Measurements from ENCODE around the gene PRKACA.

The PRKACA gene

DNA sequence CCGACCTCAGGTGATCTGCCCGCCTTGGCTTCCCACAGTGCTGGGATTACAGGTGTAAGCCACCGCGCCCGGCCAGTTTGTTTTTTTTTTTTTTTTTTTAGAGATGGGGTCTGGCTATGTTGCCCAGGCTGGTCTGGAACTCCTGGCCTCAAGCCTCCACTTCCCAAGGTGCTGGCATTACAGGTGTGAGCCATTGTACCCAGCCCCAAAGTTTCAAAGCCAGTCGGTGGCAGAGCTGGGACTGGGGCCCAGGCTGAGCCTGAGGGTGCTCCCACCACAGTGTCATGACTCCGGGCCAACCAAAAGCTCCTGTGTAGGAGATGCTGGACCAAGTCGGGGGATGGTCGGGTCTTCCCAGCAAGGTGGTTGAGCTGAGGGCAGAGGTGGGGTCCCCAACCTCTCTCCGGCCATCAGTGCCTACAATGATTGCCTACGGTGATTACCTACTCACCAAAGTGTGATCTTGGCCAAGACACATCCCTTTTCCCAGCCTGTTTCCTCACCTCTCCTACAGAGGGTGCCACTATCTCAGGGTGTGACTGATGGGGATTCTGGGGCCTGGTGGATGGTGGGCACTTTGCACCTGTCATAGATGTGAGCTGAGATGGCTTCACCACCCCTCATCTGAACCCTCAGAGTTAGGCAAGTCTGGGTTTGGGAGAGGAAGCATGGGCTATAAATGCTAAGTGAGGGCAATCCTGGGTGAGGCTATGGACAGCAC lies 21.1 kb downstream of the PRKACA start:
- FAIRE-seq (peak; percentile 57), DNase-seq (ENCODE audit: insufficient read length, low spot score) (no peak)

- no peak for DNase-seq (ENCODE audit: insufficient read length, low spot score)
- no peak for FAIRE-seq
Observed at GRCh38 chr19:14094854-14095253, 22.7 kb downstream of the PRKACA start.

- DNase-seq (ENCODE audit: insufficient read length, low spot score) (no peak), FAIRE-seq (no peak)
Observed at GRCh38 chr19:14093117-14093823, 24.3 kb downstream of the PRKACA start.

DNA sequence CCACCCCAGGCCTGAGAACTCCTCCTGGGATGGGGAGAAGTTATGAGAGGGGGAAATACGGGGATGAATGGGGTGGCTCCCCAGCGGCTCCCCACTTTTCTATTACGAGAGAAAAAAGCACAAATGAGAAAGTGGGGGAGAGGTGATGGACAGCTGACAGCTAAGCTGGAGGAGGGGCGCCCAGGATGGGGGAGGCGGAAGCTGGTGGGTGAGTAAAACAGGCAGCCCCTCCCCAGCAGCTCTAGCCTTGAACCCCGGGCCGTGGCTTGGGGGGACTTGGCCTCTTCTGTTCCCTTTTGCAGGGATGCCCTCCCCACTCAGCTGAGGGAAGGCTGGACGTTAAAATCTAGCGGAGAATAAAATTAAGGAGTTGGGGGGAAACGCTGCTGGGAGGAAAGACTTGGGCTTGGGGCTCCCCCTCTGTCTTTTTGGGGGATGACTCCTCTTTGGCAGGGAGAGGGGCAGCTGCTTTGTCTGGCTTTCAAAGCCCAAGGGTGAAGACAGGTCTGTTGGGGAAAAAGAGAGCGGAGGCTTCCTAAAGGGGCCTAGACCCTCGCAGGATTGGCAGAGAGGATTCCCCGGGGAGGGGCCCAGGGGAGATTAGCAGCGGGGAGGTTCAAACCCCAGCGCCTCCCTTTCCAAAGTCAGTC lies 25.6 kb downstream of the PRKACA start:
- no peak for DNase-seq (ENCODE audit: insufficient read length, low spot score)
- no peak for FAIRE-seq

DNA sequence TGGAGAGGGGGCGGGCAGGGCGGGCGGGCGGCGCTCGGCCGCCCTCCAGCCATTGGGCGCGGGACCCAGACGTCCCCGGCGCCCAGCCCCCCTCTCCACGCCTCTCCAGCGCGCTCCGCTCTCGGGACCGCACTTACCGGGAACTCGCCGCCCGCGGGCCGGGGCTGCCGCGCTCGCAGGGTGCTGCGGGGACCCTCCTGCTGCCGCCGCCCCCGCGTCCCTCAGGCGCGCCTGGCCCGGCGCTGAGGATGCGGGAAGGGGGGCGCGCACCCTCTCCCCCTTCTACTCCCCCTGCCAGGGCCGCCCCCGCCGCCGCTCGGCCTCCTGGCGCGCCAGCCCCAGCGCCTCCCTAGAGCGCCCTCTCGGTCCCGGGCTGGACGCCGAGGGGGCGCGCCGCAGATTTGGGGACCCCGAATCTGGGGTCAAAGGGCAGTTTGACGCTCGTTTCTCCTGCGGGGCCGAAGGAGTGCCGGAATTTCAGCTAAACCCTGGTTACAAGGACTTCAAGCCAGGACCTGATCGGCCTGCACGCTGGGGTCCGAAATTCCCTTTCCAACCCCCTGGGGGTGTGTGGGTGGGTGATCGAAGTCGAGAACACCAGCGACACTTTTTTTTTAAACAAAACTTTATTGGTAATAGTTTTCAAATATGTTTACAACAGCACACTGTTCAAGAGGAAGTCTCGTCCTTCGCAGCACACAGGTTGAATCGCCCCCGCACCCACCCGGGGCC lies 26.3 kb downstream of the PRKACA start:
- FAIRE-seq (no peak), DNase-seq (ENCODE audit: insufficient read length, low spot score) (peak; percentile 80)

GRCh38 chr19:14090509-14091080 lies 27.0 kb downstream of the PRKACA start, which contains the start of gene SAMD1:
SAMD1 (minus strand) TSS chr19:14090751.
- no peak for FAIRE-seq
- DNase-seq (ENCODE audit: insufficient read length, low spot score), result peak; percentile 80

GRCh38 chr19:14089662-14090508 lies 27.7 kb downstream of the PRKACA start:
- no peak for FAIRE-seq
- peak; percentile 34 for DNase-seq (ENCODE audit: insufficient read length, low spot score)

DNA sequence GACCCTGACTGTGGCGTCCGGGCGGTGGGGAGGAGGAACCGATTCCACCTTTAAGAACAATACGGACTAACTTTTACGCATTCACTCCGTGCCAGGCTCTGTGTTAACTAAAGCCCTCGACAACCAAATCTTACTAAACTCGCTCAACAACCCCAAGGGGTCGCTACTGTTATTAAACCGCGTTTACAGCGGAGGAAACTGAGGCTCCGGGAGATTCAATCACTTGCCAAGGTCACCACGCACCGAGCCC lies 28.2 kb downstream of the PRKACA start:
- no peak for FAIRE-seq
- no peak for DNase-seq (ENCODE audit: insufficient read length, low spot score)

DNA sequence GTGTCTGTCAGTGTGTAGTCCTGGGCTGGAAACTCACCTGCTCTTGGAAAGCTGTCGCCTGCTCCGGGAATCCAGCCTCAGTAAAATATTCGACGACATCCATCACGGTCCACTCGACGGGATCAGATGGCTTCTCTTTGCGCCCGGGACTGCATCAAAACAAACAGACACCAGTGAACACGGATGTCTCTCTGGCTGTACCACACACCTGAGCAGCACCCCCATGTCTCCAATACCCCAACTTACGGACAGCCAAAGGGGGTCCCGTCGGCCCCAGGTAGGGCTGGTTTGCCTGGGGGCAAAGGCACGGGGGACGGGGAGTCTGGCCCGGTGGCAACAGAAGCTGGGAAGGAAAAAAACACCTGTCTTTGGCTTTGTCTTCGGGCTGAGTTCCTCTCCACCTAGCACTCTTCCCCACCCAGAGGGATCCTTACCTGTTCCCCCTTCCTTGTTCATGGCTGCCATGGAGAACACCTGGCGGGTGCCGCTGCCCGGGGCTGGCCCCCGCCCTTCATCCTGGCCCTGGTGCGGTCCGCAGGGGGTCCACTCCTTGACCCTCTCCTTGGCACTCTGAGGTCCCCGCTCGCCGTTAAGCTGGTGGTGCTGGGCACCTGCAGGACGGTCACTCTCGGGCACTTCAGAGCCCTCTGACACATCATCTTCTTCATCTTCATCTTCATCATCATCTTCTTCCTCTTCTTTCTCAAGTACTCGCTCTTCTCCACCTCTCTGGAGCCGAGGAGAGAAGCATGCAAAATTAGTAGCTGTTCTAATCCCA lies 28.7 kb downstream of the PRKACA start:
- DNase-seq (ENCODE audit: insufficient read length, low spot score), result no peak
- no peak for FAIRE-seq

GRCh38 chr19:14086098-14086497 lies 31.5 kb downstream of the PRKACA start:
- FAIRE-seq (no peak), DNase-seq (ENCODE audit: insufficient read length, low spot score) (no peak)

- FAIRE-seq, result no peak
- no peak for DNase-seq (ENCODE audit: insufficient read length, low spot score)
Observed at GRCh38 chr19:14085309-14085995, 32.1 kb downstream of the PRKACA start, which contains the start of gene C19orf67. C19orf67 (minus strand) TSS chr19:14085783; CDS start chr19:14085627, 156 bp downstream.

DNA sequence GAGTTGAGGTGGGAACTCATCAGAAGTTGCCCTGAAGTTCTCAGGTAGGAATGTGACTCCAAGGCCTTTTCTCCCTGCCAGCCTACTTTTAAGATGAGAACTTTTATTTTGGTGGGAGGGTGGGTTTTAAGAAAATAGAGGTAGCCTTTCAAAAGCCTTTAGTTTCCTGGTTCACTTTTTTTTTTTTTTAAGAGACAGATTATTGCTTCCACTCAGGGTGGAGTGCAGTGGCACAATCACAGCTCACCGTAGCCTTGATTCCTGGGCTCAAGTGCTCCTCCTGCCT lies 34.9 kb downstream of the PRKACA start:
- no peak for DNase-seq (ENCODE audit: insufficient read length, low spot score)
- no peak for FAIRE-seq

- DNase-seq (ENCODE audit: insufficient read length, low spot score) (no peak), FAIRE-seq (no peak)
Observed at GRCh38 chr19:14081797-14082674, 35.5 kb downstream of the PRKACA start.

DNA sequence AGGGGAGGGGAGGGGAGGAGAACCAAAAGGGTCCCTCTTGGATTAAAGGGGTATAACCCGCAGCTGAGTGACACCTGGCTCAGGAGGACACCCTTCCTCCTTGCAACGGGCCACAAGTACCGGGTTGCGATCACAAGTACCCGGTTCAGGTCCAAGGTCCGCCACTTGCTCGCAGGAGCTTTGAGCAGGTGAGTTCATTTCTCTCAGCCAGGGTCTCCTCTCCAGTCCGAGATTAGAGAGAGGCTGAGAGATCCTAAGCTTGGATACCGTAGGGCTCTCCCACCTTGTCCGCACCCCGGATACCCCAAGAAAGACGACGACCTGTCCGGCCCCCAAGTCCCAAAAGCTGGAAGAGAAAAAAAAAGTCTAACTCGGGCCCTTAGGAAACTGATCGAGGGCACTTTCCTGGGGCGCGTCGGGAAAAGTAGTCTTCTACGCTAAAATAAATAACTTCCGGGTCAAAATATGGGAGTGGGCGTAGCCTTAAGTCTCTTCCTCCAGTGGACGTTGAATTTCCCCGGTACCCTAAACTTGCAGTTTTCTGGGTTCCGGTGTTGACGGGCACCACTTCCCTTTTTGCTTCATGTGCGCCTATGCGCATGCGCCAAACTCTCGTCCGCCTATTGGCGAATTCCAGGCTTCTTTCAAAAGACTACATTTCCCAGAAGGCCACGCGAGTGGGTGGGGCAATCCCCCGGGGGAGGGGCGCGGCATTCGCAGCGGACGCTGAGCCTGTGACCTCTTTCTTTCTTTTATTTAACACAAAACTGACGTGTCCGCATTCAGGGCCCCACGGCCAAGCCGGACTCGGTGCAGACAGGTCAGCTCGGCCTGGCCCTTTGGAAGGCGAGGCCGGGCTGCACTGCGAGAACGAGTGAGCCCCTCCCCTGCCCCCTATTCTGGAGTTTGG lies 36.4 kb downstream of the PRKACA start:
- peak; percentile 77 for FAIRE-seq
- peak; percentile 98 for DNase-seq (ENCODE audit: insufficient read length, low spot score)

DNA sequence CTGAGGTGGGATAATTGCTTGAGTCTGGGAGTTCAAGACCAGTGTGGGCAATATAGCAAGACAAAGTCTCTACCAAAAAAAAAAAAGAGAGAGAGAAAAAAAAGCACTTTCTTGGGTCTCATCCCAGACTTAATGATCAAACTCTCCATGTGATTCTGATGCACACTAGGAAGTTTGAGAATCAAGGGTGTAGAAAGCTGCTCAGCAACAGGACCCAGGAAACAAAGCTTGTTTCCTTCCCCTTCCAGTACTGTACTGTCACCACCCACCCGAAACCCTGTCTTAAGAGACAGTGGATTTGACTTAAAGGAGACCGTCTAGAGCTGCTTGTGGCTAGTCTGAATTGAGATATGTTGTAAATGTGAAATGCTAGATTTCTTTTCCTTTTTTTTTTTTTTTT lies 39.2 kb downstream of the PRKACA start:
- DNase-seq (ENCODE audit: insufficient read length, low spot score) (no peak), FAIRE-seq (no peak)

DNA sequence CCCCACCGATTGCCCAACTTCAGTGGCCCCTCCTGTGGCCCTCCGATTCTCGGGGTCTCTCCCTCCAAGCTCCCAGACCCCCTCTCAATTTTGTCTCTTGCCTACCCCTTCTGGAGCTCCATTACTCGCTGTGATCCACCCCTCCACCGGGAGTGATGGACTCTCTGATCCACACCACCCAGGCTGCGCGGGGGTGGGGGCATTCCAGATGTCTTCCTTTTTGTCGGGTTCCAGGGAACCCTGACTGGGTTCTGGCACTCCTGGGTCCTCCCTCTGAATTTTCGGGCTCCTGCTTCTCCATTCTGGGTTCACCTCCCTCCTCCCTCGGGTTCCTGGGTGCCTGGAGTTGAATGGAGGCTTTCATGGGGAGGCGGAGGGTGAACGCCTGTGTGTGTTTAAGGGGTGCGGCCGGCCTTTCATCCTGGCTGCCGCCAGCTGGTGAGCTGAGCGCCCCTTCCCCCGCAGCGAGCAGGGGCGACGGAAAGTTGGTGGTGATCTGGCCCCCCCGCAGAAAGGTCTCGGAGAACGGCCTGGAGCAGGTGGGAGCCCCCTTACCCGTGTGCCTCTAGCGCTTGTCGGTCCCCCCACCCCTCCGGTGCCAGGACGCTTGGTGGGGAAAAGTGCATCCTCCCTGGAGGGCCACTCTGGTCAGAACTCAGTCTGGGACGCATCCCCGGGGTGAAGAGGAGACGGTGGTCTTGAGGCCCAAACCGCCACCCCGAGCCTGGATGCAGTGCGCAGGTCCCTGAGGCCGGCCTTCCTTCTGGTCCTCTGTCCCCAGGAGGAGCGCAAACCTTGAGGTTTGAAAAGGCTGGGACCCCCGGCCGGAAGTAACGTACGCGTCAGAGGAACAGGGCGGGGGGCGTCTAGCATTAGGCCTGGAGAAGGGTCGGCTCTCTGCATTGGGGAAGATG lies 43.4 kb downstream of the PRKACA start:
- DNase-seq (ENCODE audit: insufficient read length, low spot score), result peak; percentile 45
- no peak for FAIRE-seq

All from HTR-8/SVneo (cell line).